Measurements from ENCODE around the gene MOV10L1. TPM values are rescaled to one million over a fixed set of nuclear protein-coding genes. Genes with fewer than 3 reads are reported as not detected.

MOV10L1 gene
- total and polyA plus RNA-seq, 9 of the 15 experiments (the other 6 are each of a cell fraction or from before 2014, with no cell fraction given), result 0.06 to 0.43 (median 0.15) TPM

- TF ChIP-seq KLF6 (CRISPR knock-in tag; IDR thresholded peaks at IDR 0.05; ENCODE audit: borderline replicate concordance) (no peak), ARID1B (IDR thresholded peaks at IDR 0.05) (peak; percentile 34; the same call in 1 of the 2 replicates), ATF1 (CRISPR knock-in tag; IDR thresholded peaks at IDR 0.05) (no peak), ATF1 (tag; IDR thresholded peaks at IDR 0.05) (0 out of 2 replicates have a peak, but pooled peaks have one; percentile 34), SMARCA4 (IDR thresholded peaks at IDR 0.05) (peak; percentile 17; the same call in 1 of the 2 replicates), ETS1 (conservative IDR thresholded peaks at IDR 0.05; ENCODE audit: control insufficient read depth, low read depth, low read length) (no peak), POLR2A (conservative IDR thresholded peaks at IDR 0.05) (no peak), MAFF (IDR thresholded peaks at IDR 0.05; ENCODE audit: low read length) (peak; percentile 89), ZNF316 (IDR thresholded peaks at IDR 0.05) (peak; percentile 94), ZNF57 (CRISPR knock-in tag; IDR thresholded peaks at IDR 0.05) (no peak), E2F3 (CRISPR knock-in tag; IDR thresholded peaks at IDR 0.05) (no peak), CREM (IDR thresholded peaks at IDR 0.05; ENCODE audit: low read depth) (peak; percentile 26; the same call in 1 of the 2 replicates), ZNF445 (CRISPR knock-in tag; IDR thresholded peaks at IDR 0.05; ENCODE audit: low read depth) (no peak), COPS2 (conservative IDR thresholded peaks at IDR 0.05) (no peak), CTBP1 (IDR thresholded peaks at IDR 0.05; ENCODE audit: borderline replicate concordance) (peak; percentile 17; the same call in 1 of the 2 replicates), ZEB2 (IDR thresholded peaks at IDR 0.05) (0 out of 2 replicates have a peak, but pooled peaks have one; percentile 22)
- TF ChIP-seq, protein P1, sequence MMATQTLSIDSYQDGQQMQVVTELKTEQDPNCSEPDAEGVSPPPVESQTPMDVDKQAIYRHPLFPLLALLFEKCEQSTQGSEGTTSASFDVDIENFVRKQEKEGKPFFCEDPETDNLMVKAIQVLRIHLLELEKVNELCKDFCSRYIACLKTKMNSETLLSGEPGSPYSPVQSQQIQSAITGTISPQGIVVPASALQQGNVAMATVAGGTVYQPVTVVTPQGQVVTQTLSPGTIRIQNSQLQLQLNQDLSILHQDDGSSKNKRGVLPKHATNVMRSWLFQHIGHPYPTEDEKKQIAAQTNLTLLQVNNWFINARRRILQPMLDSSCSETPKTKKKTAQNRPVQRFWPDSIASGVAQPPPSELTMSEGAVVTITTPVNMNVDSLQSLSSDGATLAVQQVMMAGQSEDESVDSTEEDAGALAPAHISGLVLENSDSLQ (IDR thresholded peaks at IDR 0.05), result peak; percentile 91
Measured at GRCh38 chr22:50139843-50140415, 50.1 kb downstream of the MOV10L1 start (continued).

Measured in K562 (cell line).